Ovary (tissue), 9 donors: Measurements from ENCODE around the gene RGL3. TPM values are rescaled to one million over a fixed set of nuclear protein-coding genes. Genes with fewer than 3 reads are reported as not detected.

Source experiments
- polyA plus RNA-seq, 2 donors: library from polyadenylated mRNA; stranded (reverse); fragments of 200-250 nt in 1 of 2; fragments of 350-450 nt in 1 of 2; fragmentation: Illumina TruSeq in 1 of 2; extraction: RNeasy Lipid Tissue Mini Kit (QIAGEN cat#74804) in 1 of 2; gene quantifications; one replicate each; pipeline ENCODE4 v1.2.3, GENCODE V29; 2013 to 2014
- small RNA-seq: library from RNA; depleted of rRNA; stranded (forward); fragments of <200 nt; gene quantifications from one replicate; pipeline ENCODE3, GENCODE V24; 2016
- total RNA-seq, 7 donors: library from RNA; depleted of rRNA in 2 of 7; stranded (reverse); fragments of >200 nt in 2 of 7; fragmentation: NEBNext Ultra II Directional in 3 of 7; extraction: Animal tissue kit (Norgen Biotek cat#: 25700) in 3 of 7; gene quantifications; one replicate each; pipeline versions ENCODE4 v1.1.0 to v1.2.4, GENCODE V29; 2016 to 2023
- donor health status: DM: no; HTN: no; CAD: no; lungs with moderate emphysema.
- donor health status: DM: no; HTN: no; CAD: no.
- donor health status: Bipolar disorder and iron deficiency.
- donor health status: DM: yes; HTN: yes; CAD: no.
- donor health status: DM: no; HTN: no; CAD: no.
- donor health status: DM: yes; HTN: yes; CAD: no.

The RGL3 gene
- total and polyA plus RNA-seq, 9 donors = 2.2 to 28.0 (median 5.6) TPM

Small RNA genes within 50 kb of the gene (small RNA-seq; reads per million reads assigned to genes)
- not detected for gene RF00019

Other genes starting within 250 kb of the RGL3 start
- 100 to 1,000 TPM; 238 to 642 (median 479) TPM for gene KANK2, start 221.8 kb downstream of the RGL3 start, total RNA-seq
- gene KANK2, start 221.8 kb downstream of the RGL3 start, polyA plus RNA-seq = 100 to 1,000 TPM; 289 to 433 TPM
- under 1 TPM in 3 of 7 donors, not detected in 4; 0.50 to 0.93 (median 0.51) TPM for gene ANGPTL8, start 179.7 kb downstream of the RGL3 start, total RNA-seq
- gene ANGPTL8, start 179.7 kb downstream of the RGL3 start, polyA plus RNA-seq = under 1 TPM in 1 of 2 donors, not detected in 1; 0.86 TPM
- gene DOCK6, start 156.8 kb downstream of the RGL3 start, total RNA-seq = 10 to 100 TPM; 17.2 to 60.0 (median 38.0) TPM
- 10 to 100 TPM; 12.8 to 18.0 TPM for gene DOCK6, start 156.8 kb downstream of the RGL3 start, polyA plus RNA-seq
- not detected for gene TSPAN16, start 123.2 kb downstream of the RGL3 start, total RNA-seq
- not detected for gene TSPAN16, start 123.2 kb downstream of the RGL3 start, polyA plus RNA-seq
- 10 to 100 TPM in 5 of 7 donors, 1 to 10 TPM in 2; 6.8 to 27.2 (median 17.3) TPM for gene RAB3D, start 79.7 kb downstream of the RGL3 start, total RNA-seq
- gene RAB3D, start 79.7 kb downstream of the RGL3 start, polyA plus RNA-seq = 1 to 10 TPM; 4.7 to 9.1 TPM
- gene TMEM205, start 73.0 kb downstream of the RGL3 start, total RNA-seq = 100 to 1,000 TPM in 2 of 7 donors, 10 to 100 TPM in 5; 64.0 to 296 (median 80.5) TPM
- 10 to 100 TPM; 71.4 to 99.5 TPM for gene TMEM205, start 73.0 kb downstream of the RGL3 start, polyA plus RNA-seq
- 10 to 100 TPM; 21.0 to 38.6 (median 30.2) TPM for gene CCDC159, start 72.8 kb downstream of the RGL3 start, total RNA-seq
- 10 to 100 TPM; 31.9 to 41.9 TPM for gene CCDC159, start 72.8 kb downstream of the RGL3 start, polyA plus RNA-seq
- 10 to 100 TPM; 12.3 to 42.5 (median 31.5) TPM for gene PLPPR2, start 63.9 kb downstream of the RGL3 start, total RNA-seq
- gene PLPPR2, start 63.9 kb downstream of the RGL3 start, polyA plus RNA-seq = 10 to 100 TPM; 11.6 to 23.2 TPM
- 1 to 10 TPM in 6 of 7 donors, under 1 TPM in 1; 0.60 to 3.3 (median 2.5) TPM for gene SWSAP1, start 44.6 kb downstream of the RGL3 start, total RNA-seq
- gene SWSAP1, start 44.6 kb downstream of the RGL3 start, polyA plus RNA-seq = 1 to 10 TPM; 1.4 to 2.4 TPM
- gene EPOR, start 35.0 kb downstream of the RGL3 start, total RNA-seq = 10 to 100 TPM in 1 of 7 donors, 1 to 10 TPM in 6; 2.5 to 19.9 (median 4.8) TPM
- gene EPOR, start 35.0 kb downstream of the RGL3 start, polyA plus RNA-seq = 1 to 10 TPM; 3.7 to 5.0 TPM
- gene ODAD3, start 15.8 kb upstream of the RGL3 start, total RNA-seq = 1 to 10 TPM in 2 of 7 donors, under 1 TPM in 5; 0.18 to 5.4 (median 0.56) TPM
- gene ODAD3, start 15.8 kb upstream of the RGL3 start, polyA plus RNA-seq = 1 to 10 TPM in 1 of 2 donors, under 1 TPM in 1; 0.42 to 1.1 TPM
- gene PRKCSH, start 16.3 kb upstream of the RGL3 start, total RNA-seq = 100 to 1,000 TPM in 6 of 7 donors, 10 to 100 TPM in 1; 76.5 to 338 (median 291) TPM
- 100 to 1,000 TPM; 224 to 239 TPM for gene PRKCSH, start 16.3 kb upstream of the RGL3 start, polyA plus RNA-seq
- gene ELAVL3, start 61.7 kb upstream of the RGL3 start, total RNA-seq = not detected
- gene ELAVL3, start 61.7 kb upstream of the RGL3 start, polyA plus RNA-seq = not detected
- gene ZNF653, start 86.5 kb upstream of the RGL3 start, total RNA-seq = 10 to 100 TPM in 6 of 7 donors, 1 to 10 TPM in 1; 7.7 to 16.8 (median 11.4) TPM
- 1 to 10 TPM; 2.9 to 9.5 TPM for gene ZNF653, start 86.5 kb upstream of the RGL3 start, polyA plus RNA-seq
- gene ECSIT, start 109.8 kb upstream of the RGL3 start, total RNA-seq = 10 to 100 TPM; 57.0 to 84.8 (median 58.2) TPM
- gene ECSIT, start 109.8 kb upstream of the RGL3 start, polyA plus RNA-seq = 10 to 100 TPM; 16.3 to 73.1 TPM
- gene CNN1, start 119.5 kb upstream of the RGL3 start, total RNA-seq = 100 to 1,000 TPM in 1 of 7 donors, 10 to 100 TPM in 6; 13.9 to 485 (median 59.2) TPM
- 100 to 1,000 TPM in 1 of 2 donors, 10 to 100 TPM in 1; 76.5 to 725 TPM for gene CNN1, start 119.5 kb upstream of the RGL3 start, polyA plus RNA-seq
- gene ELOF1, start 139.9 kb upstream of the RGL3 start, total RNA-seq = 10 to 100 TPM; 30.4 to 57.4 (median 49.5) TPM
- gene ELOF1, start 139.9 kb upstream of the RGL3 start, polyA plus RNA-seq = 10 to 100 TPM; 39.4 to 49.1 TPM
- gene ACP5, start 158.3 kb upstream of the RGL3 start, total RNA-seq = 10 to 100 TPM in 6 of 7 donors, 1 to 10 TPM in 1; 7.9 to 54.4 (median 17.1) TPM
- gene ACP5, start 158.3 kb upstream of the RGL3 start, polyA plus RNA-seq = 10 to 100 TPM; 30.5 to 66.9 TPM
- 10 to 100 TPM; 16.3 to 31.5 (median 17.9) TPM for gene ZNF627, start 178.2 kb upstream of the RGL3 start, total RNA-seq
- 10 to 100 TPM; 14.4 to 16.1 TPM for gene ZNF627, start 178.2 kb upstream of the RGL3 start, polyA plus RNA-seq